NCI-H446 treated with DMSO at 0.1 percent for 48 hours (cell line): ENCODE measurements around the gene SETD4.
"Not testable (repeated sequence)": the region's sequence is repeated elsewhere in the genome, so short reads cannot be mapped to it uniquely, and the experiment has no call there.

Experiments
- DNase-seq: peaks from one replicate; lab custom pipeline; 2025; lab: John Stamatoyannopoulos, UW

The SETD4 gene

GRCh38 chr21:36060159-36060921, at the start of gene SETD4:
TSS of gene SETD4 (minus strand) at chr21:36060526. CDS start at chr21:36058888, 1,638 bp downstream.
- DNase-seq, result peak; percentile 85

DNA sequence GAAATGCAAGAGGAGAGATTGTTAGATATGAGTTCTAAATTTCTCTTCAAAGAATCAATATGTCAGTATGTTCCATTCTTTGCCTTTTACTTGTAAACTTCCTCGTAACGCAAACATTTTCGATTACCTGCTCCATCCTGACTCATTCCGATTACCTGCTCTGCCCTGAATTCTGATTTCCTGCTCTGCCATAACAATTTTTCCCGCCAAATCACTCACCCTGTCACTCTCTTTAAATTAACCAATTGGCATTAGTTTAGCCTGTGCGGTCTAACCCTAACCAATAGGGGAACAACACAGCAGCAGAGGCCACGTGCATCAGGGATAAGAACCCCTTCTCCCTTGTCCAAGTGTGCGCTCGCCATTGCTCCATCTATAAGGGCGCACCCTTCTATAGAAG, 49.5 kb upstream of the SETD4 start:
- no peak for DNase-seq

- DNase-seq, result no peak
Observed at GRCh38 chr21:36105327-36105842, 45.1 kb upstream of the SETD4 start.

- DNase-seq, result no peak
Observed at GRCh38 chr21:36104317-36105300, 44.3 kb upstream of the SETD4 start.

GRCh38 chr21:36103434-36103833, 43.1 kb upstream of the SETD4 start:
- no peak for DNase-seq

GRCh38 chr21:36100971-36101641, 40.8 kb upstream of the SETD4 start:
- no peak for DNase-seq

- DNase-seq, result not testable (repeated sequence)
Observed at GRCh38 chr21:36099695-36100211, 39.4 kb upstream of the SETD4 start.

DNA sequence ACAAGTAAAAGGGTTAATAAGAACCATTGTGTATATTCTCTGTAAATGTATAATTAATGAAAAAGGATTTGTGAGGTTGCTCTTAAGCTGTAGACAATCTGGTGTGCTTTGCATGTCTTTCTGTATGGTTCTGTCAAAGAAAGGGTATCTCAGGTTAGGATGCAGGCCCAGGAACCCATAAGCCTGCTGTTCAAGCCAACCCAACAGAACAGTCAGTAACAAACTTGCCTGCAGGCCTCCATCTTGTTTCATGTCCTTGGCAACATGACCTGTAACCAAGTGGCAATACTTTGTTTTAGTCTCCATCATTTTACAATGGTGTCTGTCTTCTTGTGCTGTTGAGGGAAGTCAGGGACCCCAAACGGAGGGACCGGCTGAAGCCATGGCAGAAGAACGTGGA, 38.7 kb upstream of the SETD4 start:
- no peak for DNase-seq

- DNase-seq, result no peak
Observed at GRCh38 chr21:36098182-36098532, 37.8 kb upstream of the SETD4 start.

- DNase-seq, result no peak
Observed at GRCh38 chr21:36097427-36098181, 37.3 kb upstream of the SETD4 start.

GRCh38 chr21:36096398-36097290, 36.3 kb upstream of the SETD4 start:
- DNase-seq, result no peak

GRCh38 chr21:36093512-36093911, 33.2 kb upstream of the SETD4 start:
- no peak for DNase-seq

DNA sequence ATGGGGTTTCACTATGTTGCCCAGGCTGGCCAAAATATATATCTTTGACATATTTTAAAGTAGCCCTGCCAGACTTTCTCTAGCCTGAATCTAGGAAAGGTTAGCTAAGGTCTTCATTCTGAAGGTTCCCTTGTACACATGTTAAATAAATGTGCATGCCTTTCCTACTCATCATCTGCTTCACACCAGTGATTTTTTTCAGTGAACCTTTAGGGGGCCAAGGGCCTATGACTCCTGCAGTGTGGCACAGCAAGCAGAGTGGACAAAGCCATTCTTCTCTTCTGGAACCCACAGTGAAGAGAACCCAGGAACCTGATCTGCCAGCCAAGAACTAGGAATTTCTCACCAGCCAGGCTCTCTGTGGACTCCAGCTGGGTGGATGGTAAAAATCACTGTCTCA, 32.4 kb upstream of the SETD4 start:
- no peak for DNase-seq

DNA sequence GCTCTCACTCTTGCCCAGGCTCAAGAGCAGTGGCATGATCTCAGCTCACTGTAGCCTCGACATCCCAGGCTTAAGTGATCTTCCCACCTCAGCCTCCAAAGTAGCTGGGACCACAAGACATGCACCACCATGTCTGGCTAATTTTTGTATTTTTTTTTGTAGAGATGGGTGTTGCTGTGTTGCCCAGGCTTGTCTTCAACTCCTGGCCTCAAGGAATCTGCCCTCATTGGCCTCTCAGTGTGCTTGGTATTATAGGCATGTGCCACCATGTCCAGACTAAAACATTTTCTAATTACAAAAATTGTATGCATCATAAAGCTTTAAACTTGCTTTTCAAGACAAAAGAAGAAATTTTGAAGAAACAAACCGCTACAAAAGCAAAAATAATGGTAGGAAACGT, 29.6 kb upstream of the SETD4 start:
- DNase-seq, result no peak

DNA sequence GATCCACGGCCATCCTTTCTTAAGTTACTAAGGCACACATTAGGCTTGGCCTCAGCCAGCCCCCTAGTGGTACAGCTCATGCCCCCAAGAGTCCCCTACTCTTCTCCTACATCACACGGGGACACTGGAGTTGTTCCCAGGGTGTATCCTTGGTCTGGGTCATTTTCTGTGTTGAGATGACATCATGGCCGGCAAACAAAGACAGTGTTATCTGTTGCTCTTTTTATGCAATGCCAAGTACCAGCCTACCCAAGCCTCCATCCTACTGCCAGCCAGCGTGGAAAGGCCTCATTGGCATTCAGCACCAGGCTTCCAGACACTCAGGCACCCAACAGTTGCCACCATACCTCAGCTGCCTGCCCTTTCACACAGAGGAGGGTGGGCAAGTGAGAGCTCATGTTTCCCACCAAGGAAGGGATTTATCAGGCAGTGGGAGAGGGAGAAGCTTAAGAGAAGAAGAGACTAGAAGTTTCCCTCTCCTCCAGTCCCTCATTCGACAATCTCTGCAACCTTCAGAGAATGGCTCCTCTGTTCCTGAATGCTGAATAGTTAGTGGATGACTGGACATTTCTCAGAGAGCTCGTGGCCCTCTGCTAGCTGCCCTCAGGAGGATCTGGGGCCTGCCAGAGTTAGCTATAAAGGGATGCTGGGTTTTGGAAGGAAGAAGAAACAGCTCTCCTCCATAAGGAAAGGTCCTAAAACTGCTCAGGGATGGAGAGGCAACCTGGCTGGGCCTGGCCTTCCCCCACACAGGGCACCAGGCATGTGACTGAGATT, 27.2 kb upstream of the SETD4 start:
- DNase-seq, result no peak

DNA sequence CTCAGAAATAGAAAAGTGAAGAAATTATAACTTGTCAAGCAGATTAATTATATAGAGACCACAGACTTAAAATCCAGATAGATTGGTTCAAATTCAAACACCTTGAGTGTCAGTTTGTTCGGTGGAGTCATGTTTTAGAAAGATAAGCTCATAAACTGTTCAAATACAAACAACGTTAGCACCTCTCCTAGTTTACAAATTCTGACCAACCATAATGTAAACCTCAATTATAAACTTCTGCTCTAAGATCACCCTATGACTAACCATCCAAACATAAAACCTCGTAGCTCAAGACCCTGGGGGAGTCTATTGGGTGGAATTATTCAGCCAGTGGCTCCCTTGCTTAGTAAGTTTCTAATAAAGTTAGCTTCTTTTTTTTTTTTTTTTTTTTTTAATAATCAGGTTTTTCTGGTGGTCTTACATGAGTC, 21.9 kb upstream of the SETD4 start:
- DNase-seq, result no peak

GRCh38 chr21:36080386-36080785, 20.1 kb upstream of the SETD4 start:
- no peak for DNase-seq

DNA sequence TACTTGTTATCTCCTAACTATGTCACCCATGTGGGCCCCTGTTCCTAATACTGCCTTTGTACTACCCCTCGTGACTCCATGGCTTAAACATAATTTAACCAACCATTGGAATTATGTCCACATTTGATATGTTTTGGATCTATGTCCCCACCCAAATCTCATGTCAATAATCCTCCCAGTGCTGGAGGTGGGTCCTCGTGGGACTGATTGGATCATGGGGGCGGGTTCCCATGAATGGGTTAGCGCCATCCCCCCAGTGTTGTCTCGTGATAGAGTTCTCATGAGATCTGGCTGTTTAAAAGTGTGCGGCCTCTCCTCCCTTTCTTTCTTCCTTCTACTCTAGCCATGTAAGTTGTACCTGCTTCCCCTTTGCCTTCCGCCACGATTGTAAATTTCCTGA, 19.3 kb upstream of the SETD4 start:
- DNase-seq, result no peak

DNA sequence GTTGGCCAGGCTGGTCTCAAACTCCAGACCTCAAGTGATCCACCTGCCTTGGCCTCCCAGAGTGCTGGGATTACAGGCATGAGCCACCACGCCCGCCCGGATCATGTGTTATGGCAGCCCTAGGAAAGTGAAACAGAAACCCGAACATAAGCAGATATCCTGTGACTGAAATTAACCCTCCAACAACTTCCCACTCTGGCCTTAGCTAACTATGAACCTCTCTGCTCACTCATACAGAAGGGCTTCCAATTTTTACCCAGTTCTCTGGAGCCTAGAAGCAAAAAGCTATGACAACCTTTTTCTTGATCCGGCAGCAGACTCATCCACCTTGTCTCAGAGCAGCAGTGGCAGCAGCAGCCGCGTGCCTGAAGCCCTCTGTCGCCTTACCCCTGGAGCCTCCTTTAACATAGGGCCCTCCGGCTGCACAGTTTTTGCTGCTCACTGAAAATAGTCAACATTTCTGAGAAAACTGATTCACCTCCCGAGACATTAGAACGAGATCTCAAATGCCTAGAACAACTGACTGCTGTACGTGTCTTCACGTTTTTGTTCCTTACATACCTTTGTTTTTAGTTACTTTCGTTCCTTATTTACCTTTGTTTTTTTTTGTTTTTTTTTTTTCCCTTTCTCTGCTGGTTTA, 18.8 kb upstream of the SETD4 start:
- DNase-seq, result no peak
